ENCODE data around the gene CRY2. TPM values are rescaled to one million over a fixed set of nuclear protein-coding genes. Genes with fewer than 3 reads are reported as not detected.

CRY2 gene
- total and polyA plus RNA-seq, 10 donors, result 5.6 to 39.2 (median 32.6) TPM

DNA sequence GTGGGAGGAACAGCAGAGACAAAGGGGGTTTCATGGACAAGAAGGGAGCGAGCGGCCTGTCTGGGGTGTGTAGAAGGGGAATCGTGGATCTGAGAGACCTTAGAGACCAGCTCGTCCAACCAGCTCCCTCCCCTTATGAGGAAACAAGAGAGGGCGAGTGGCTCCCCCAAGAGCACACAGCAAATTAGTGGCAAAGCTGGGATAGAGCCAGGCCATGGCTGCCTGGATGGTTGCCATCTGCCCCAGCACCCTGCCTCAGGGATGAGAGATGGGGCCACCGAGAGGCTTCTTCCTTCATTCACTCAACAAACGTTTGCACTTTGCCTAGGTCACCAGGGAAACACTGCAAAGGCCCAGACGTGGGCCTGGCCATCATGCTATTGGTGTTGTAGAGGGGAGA, 42.3 kb downstream of the CRY2 start:
- intact Hi-C loops (cut with DNase I; ENCODE audit: low total_unique reads), result no loop called here
- 79 to 91% (median 86%) methylated on average over 8 of the region's 8 CpGs for WGBS, 5 donors
- no peaks in the 10 kb centered on the region for H3K36me3 ChIP-seq

DNA sequence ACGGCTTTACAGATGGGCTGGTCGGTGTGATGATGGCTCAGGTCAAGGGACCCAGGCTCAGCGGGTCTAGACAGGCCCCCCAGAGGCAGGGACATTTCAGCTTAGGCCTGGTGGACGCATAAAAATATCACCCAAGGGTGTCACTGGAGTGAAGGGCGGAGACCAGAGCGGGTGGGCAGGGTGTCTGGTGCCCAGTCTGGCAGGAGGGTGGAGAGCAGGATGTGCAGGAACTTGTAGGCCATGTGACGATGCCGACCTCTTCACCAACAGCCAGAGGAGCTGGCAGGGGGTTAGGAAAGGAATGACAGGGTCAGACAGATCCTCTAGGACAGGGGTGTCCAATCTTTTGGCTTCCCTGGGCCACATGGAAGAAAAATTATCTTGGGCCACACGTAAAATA, 42.7 kb downstream of the CRY2 start:
- peaks cover 0 to 13% (median 11%) of the 10 kb centered on the region in 6 donors for H3K4me1 ChIP-seq
- H3K4me3 ChIP-seq, result no peak overlapping the region
- no peak for DNase-seq
- no peaks in the 10 kb centered on the region for H3K9me3 ChIP-seq
- TF ChIP-seq POLR2A (IDR thresholded peaks at IDR 0.05) (no peak), POLR2AphosphoS5 (IDR thresholded peaks at IDR 0.05) (no peak)
- TF ChIP-seq, protein P1, sequence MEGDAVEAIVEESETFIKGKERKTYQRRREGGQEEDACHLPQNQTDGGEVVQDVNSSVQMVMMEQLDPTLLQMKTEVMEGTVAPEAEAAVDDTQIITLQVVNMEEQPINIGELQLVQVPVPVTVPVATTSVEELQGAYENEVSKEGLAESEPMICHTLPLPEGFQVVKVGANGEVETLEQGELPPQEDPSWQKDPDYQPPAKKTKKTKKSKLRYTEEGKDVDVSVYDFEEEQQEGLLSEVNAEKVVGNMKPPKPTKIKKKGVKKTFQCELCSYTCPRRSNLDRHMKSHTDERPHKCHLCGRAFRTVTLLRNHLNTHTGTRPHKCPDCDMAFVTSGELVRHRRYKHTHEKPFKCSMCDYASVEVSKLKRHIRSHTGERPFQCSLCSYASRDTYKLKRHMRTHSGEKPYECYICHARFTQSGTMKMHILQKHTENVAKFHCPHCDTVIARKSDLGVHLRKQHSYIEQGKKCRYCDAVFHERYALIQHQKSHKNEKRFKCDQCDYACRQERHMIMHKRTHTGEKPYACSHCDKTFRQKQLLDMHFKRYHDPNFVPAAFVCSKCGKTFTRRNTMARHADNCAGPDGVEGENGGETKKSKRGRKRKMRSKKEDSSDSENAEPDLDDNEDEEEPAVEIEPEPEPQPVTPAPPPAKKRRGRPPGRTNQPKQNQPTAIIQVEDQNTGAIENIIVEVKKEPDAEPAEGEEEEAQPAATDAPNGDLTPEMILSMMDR (IDR thresholded peaks at IDR 0.05 in 8 of 11, conservative IDR thresholded peaks at IDR 0.05 in 3 of 11), result no peak
- intact Hi-C loops (cut with DNase I; ENCODE audit: low total_unique reads), result no loop called here
- H3K27ac ChIP-seq, result no peak overlapping the region
- no peaks in the 10 kb centered on the region for H3K36me3 ChIP-seq
- WGBS, 5 donors, result 76 to 87% (median 87%) methylated on average over 9 of the region's 9 CpGs
- H3K27me3 ChIP-seq (replicated peaks in 1 of 7), result peaks cover 0 to 30% (median 0%) of the 10 kb centered on the region in 7 donors

More for the DNA sequence above, 42.3 kb downstream of the CRY2 start:
- Histone ChIP-seq H3K4me3 (no peak overlapping the region), H3K27ac (no peak overlapping the region), H3K4me1 (peaks cover 0 to 15% (median 14%) of the 10 kb centered on the region in 6 donors), H3K9me3 (no peaks in the 10 kb centered on the region), H3K27me3 (replicated peaks in 1 of 7) (peaks cover 0 to 25% (median 0%) of the 10 kb centered on the region in 7 donors)
- DNase-seq, result no peak
- no peak for TF ChIP-seq POLR2A (IDR thresholded peaks at IDR 0.05)
- TF ChIP-seq, protein P1 (IDR thresholded peaks at IDR 0.05 in 8 of 11, conservative IDR thresholded peaks at IDR 0.05 in 3 of 11), result no peak

DNA sequence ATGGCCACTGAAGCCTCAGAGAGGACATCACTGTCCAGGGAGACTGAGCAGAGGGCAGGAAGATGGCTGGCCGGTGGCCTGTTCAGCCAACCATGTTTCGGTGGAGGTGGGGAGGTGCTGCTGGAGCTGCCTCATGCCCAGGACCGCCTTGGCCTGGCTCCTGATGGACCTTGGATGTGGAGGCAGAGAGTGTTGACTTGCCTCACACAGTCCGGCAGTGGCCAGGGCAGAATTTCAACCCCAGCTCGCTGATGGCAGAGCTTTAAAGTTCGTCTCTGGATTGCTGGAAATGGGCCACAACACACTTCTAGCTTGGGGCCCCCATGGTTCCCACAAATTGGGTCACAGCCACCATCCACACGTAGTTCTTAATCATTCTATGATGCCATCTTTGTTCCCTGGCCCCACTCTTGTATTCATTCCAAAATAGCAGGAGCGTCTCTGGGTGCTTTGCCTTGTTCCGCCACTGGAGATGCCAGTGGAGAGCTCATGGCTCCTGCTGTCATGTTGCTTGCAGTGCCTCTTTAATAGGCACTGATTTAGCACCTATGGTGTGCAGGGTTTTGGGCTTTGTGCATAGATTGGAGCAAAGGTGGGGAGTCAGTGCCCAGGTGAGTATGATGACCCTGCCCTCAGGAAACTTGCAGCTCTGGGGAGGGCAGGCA, 43.7 kb downstream of the CRY2 start:
- intact Hi-C loops (cut with DNase I; ENCODE audit: low total_unique reads), result no loop called here

DNA sequence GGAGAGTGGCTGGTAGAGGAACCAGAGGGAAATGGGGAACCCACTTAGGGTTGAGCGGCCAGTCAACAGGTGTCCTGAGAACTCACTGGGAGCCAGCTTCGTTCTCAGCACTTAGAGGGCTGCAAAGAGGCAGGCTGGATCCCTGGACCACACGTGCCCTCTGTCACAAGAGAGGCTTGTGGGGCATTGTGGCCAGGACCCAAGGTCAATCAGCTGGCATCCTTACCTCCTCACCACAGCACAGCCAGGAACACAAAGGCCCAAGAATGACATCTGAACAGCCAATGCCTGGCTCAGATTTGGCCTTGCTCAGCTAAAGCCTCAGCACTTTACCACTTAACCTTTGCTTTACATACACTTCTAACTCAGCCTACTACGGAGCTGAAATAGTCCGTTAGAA, 45.6 kb downstream of the CRY2 start:
- DNase-seq, result no peak
- Histone ChIP-seq H3K4me3 (no peak overlapping the region), H3K9me3 (no peaks in the 10 kb centered on the region), H3K36me3 (no peaks in the 10 kb centered on the region), H3K27me3 (replicated peaks in 1 of 7) (peaks cover 0 to 41% (median 4%) of the 10 kb centered on the region in 7 donors), H3K27ac (no peak overlapping the region), H3K4me1 (no peaks in the 10 kb centered on the region)
- WGBS, 5 donors, result 69 to 78% (median 76%) methylated on average over 5 of the region's 5 CpGs
- intact Hi-C loops (cut with DNase I; ENCODE audit: low total_unique reads), result no loop called here
- TF ChIP-seq, protein P1 (IDR thresholded peaks at IDR 0.05 in 8 of 11, conservative IDR thresholded peaks at IDR 0.05 in 3 of 11), result no peak
- no peak for TF ChIP-seq POLR2AphosphoS5 (IDR thresholded peaks at IDR 0.05)
- no peak for TF ChIP-seq POLR2A (IDR thresholded peaks at IDR 0.05)

More for the DNA sequence above, 43.7 kb downstream of the CRY2 start:
- Histone ChIP-seq H3K27me3 (replicated peaks in 1 of 7) (peaks cover 0 to 32% (median 4%) of the 10 kb centered on the region in 7 donors), H3K36me3 (no peaks in the 10 kb centered on the region), H3K27ac (no peak overlapping the region), H3K4me3 (no peak overlapping the region), H3K4me1 (peaks cover 0 to 6% (median 3%) of the 10 kb centered on the region in 6 donors), H3K9me3 (no peaks in the 10 kb centered on the region)
- DNase-seq, result no peak
- WGBS, 5 donors, result 80 to 86% (median 84%) methylated on average over 8 to 9 of the region's 9 CpGs
- no peak for TF ChIP-seq POLR2A (IDR thresholded peaks at IDR 0.05)
- TF ChIP-seq, protein P1 (IDR thresholded peaks at IDR 0.05 in 8 of 11, conservative IDR thresholded peaks at IDR 0.05 in 3 of 11), result no peak
- TF ChIP-seq POLR2AphosphoS5 (IDR thresholded peaks at IDR 0.05), result no peak

All from spleen (tissue), 11 donors.